ENCODE results near the gene DCAF17.
"Not testable (repeated sequence)": the region's sequence is repeated elsewhere in the genome, so short reads cannot be mapped to it uniquely, and the experiment has no call there.

The DCAF17 gene

GRCh38 chr2:171452773-171453172 is 18.7 kb downstream of the DCAF17 start:
- DNase-seq (ENCODE audit: low read depth in 2 of 3, low spot score in 2 of 3), result no peak

- DNase-seq (ENCODE audit: low read depth in 2 of 3, low spot score in 2 of 3), result no peak
These were observed 25.5 kb downstream of the DCAF17 start for GRCh38 chr2:171459498-171459897.

- DNase-seq (ENCODE audit: low read depth in 2 of 3, low spot score in 2 of 3), result no peak
These were observed 26.5 kb downstream of the DCAF17 start for GRCh38 chr2:171460537-171460936.

GRCh38 chr2:171469176-171469575 is 35.1 kb downstream of the DCAF17 start:
- DNase-seq (ENCODE audit: low read depth in 2 of 3, low spot score in 2 of 3), result no peak

GRCh38 chr2:171470129-171470528 is 36.1 kb downstream of the DCAF17 start:
- DNase-seq (ENCODE audit: low read depth in 2 of 3, low spot score in 2 of 3), result no peak

GRCh38 chr2:171475979-171476378 is 42.0 kb downstream of the DCAF17 start:
- no peak for DNase-seq (ENCODE audit: low read depth in 2 of 3, low spot score in 2 of 3)

- no peak for DNase-seq (ENCODE audit: low read depth in 2 of 3, low spot score in 2 of 3)
These were observed 44.3 kb downstream of the DCAF17 start for GRCh38 chr2:171478345-171478744.

- no peak for DNase-seq (ENCODE audit: low read depth in 2 of 3, low spot score in 2 of 3)
These were observed 45.3 kb downstream of the DCAF17 start for GRCh38 chr2:171479154-171479814.

- DNase-seq (ENCODE audit: low read depth in 2 of 3, low spot score in 2 of 3), result no peak
These were observed 46.9 kb downstream of the DCAF17 start for GRCh38 chr2:171480908-171481307.

- DNase-seq (ENCODE audit: low read depth in 2 of 3, low spot score in 2 of 3), result no peak
These were observed 48.3 kb downstream of the DCAF17 start for GRCh38 chr2:171482308-171482707.

GRCh38 chr2:171482877-171483276 is 48.9 kb downstream of the DCAF17 start:
- DNase-seq (ENCODE audit: low read depth in 2 of 3, low spot score in 2 of 3), result no peak

GRCh38 chr2:171483793-171484192 is 49.8 kb downstream of the DCAF17 start:
- no peak for DNase-seq (ENCODE audit: low read depth in 2 of 3, low spot score in 2 of 3)

GRCh38 chr2:171485116-171485515 is 51.1 kb downstream of the DCAF17 start:
- DNase-seq (ENCODE audit: low read depth in 2 of 3, low spot score in 2 of 3), result no peak

- no peak for DNase-seq (ENCODE audit: low read depth in 2 of 3, low spot score in 2 of 3)
These were observed 53.2 kb downstream of the DCAF17 start for GRCh38 chr2:171487201-171487600.

GRCh38 chr2:171487803-171488259 is 53.8 kb downstream of the DCAF17 start:
- DNase-seq (ENCODE audit: low read depth in 2 of 3, low spot score in 2 of 3), result no peak

GRCh38 chr2:171490577-171490976 is 56.6 kb downstream of the DCAF17 start:
- no peak for DNase-seq (ENCODE audit: low read depth in 2 of 3, low spot score in 2 of 3)

- DNase-seq (ENCODE audit: low read depth in 2 of 3, low spot score in 2 of 3), result no peak
These were observed 57.3 kb downstream of the DCAF17 start for GRCh38 chr2:171491292-171491691.

- no peak for DNase-seq (ENCODE audit: low read depth in 2 of 3, low spot score in 2 of 3)
These were observed 58.6 kb downstream of the DCAF17 start for GRCh38 chr2:171492664-171493063.

- DNase-seq (ENCODE audit: low read depth in 2 of 3, low spot score in 2 of 3), result not testable (repeated sequence)
These were observed 63.6 kb downstream of the DCAF17 start for GRCh38 chr2:171497664-171498063.

GRCh38 chr2:171505374-171505773 is 71.3 kb downstream of the DCAF17 start:
- no peak for DNase-seq (ENCODE audit: low read depth in 2 of 3, low spot score in 2 of 3)

- DNase-seq (ENCODE audit: low read depth in 2 of 3, low spot score in 2 of 3), result no peak
These were observed 76.1 kb downstream of the DCAF17 start for GRCh38 chr2:171509945-171510731.

GRCh38 chr2:171512014-171512413 is 78.0 kb downstream of the DCAF17 start:
- no peak for DNase-seq (ENCODE audit: low read depth in 2 of 3, low spot score in 2 of 3)

Measured in activated CD8-positive, alpha-beta memory T cell treated with anti-CD3 and anti-CD28 coated beads for 48 hours (primary cell).